A549 (cell line): ENCODE results near the gene SLC36A3.

Source experiments
- HOXB5 ChIP-seq: fragments of 250-450 bp; sonication (Bioruptor Pico); IDR thresholded peaks from 2 replicates; pipeline ENCODE4 v1.5.0; 2020; ENCODE audit warnings: mild to moderate bottlenecking, moderate library complexity
- MAZ ChIP-seq: fragments of 150-350 bp; IDR thresholded peaks from 2 replicates; pipeline ENCODE4 v1.6.1; 2014; ENCODE audit warnings: antibody characterized with exemption, low read depth, low read length, borderline replicate concordance
- PHF8 ChIP-seq: fragments of 200-600 bp; sonication (generic); IDR thresholded peaks from 2 replicates; pipeline ENCODE4 v1.6.1; 2016; ENCODE audit warnings: low read depth, mild to moderate bottlenecking, antibody characterized with exemption, moderate library complexity, borderline replicate concordance
- POLR2A ChIP-seq: IDR thresholded peaks from 2 replicates; pipeline ENCODE4 v1.6.1; 2012; ENCODE audit warnings: mild to moderate bottlenecking, low read length
- RCOR1 ChIP-seq: fragments of 150-350 bp; IDR thresholded peaks from 2 replicates; pipeline ENCODE4 v1.6.1; 2014; ENCODE audit warnings: antibody characterized with exemption, low read length, low read depth
- ZNF302 ChIP-seq: fragments of 250-450 bp; sonication (Bioruptor Pico); IDR thresholded peaks from 2 replicates; pipeline ENCODE4 v1.9.0; 2021; ENCODE audit warnings: inconsistent platforms, mild to moderate bottlenecking, moderate library complexity
- TF ChIP-seq, protein P1 (sequence below): fragments of >200 bp; sonication (Bioruptor Twin); formaldehyde crosslinking; IDR thresholded peaks from 3 replicates; pipeline ENCODE4 v1.5.1; 2016
- TF ChIP-seq, protein P2 (sequence below): IDR thresholded peaks from 2 replicates; pipeline ENCODE4 v1.6.1; 2012

DNA sequence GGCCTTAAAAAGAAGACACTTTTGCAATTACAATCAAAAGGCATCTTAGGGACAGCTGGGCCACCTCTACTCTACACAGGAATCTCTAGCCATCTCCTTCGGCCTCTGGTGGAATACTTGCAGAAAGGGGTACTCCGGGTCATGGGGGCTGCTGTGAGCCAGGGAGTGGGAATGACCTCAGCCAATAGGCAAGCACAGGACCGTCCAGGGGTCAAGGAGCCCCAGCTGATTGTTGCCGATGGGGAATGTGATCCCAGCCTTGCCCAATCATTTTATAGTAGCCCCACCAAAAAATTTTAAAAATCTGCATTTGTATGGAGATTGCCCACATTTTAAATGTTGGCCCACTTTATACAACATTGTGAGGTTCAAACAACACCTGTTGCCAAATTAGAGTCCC is 16.9 kb upstream of the SLC36A3 start:
- TF ChIP-seq, protein P1, sequence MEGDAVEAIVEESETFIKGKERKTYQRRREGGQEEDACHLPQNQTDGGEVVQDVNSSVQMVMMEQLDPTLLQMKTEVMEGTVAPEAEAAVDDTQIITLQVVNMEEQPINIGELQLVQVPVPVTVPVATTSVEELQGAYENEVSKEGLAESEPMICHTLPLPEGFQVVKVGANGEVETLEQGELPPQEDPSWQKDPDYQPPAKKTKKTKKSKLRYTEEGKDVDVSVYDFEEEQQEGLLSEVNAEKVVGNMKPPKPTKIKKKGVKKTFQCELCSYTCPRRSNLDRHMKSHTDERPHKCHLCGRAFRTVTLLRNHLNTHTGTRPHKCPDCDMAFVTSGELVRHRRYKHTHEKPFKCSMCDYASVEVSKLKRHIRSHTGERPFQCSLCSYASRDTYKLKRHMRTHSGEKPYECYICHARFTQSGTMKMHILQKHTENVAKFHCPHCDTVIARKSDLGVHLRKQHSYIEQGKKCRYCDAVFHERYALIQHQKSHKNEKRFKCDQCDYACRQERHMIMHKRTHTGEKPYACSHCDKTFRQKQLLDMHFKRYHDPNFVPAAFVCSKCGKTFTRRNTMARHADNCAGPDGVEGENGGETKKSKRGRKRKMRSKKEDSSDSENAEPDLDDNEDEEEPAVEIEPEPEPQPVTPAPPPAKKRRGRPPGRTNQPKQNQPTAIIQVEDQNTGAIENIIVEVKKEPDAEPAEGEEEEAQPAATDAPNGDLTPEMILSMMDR: no peak
- no peak for TF ChIP-seq RCOR1
- TF ChIP-seq POLR2A: no peak
- no peak for TF ChIP-seq PHF8
- no peak for TF ChIP-seq MAZ
- TF ChIP-seq ZNF302: no peak
- no peak for TF ChIP-seq HOXB5 (CRISPR knock-in tag)
- TF ChIP-seq, protein P2, sequence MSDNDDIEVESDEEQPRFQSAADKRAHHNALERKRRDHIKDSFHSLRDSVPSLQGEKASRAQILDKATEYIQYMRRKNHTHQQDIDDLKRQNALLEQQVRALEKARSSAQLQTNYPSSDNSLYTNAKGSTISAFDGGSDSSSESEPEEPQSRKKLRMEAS: no peak
